MM.1S (cell line): Measurements from ENCODE around the gene PLEKHH1.

Experiments used
- DNase-seq: peaks from one replicate; pipeline ENCODE4 v3.0.0-alpha.2; 2015
- H2AFZ ChIP-seq: fragments of 300-600 bp; sonication (generic); 2 replicates; pipeline ENCODE4 v1.6.0; 2016; ENCODE audit warnings: antibody characterized with exemption, low read length
- H3F3A ChIP-seq: fragments of 300-600 bp; sonication (generic); 2 replicates; pipeline ENCODE4 v1.6.1; 2016; ENCODE audit warnings: mild to moderate bottlenecking, antibody characterized with exemption, low read length, moderate library complexity, mixed read lengths; ENCODE audit not compliant: insufficient read depth
- H3K27ac ChIP-seq: fragments of 300-600 bp; sonication (generic); 2 replicates; pipeline ENCODE4 v1.5.1; 2016; ENCODE audit warnings: mild to moderate bottlenecking, low read length
- H3K27me3 ChIP-seq: fragments of 300-600 bp; sonication (generic); replicated peaks from 2 replicates; pipeline ENCODE4 v1.6.0; 2016; ENCODE audit warnings: low read length; ENCODE audit not compliant: insufficient read depth
- H3K36me3 ChIP-seq: fragments of 300-600 bp; sonication (generic); replicated peaks from 2 replicates; pipeline ENCODE4 v1.6.1; 2016; ENCODE audit warnings: mild to moderate bottlenecking, low read length, mixed read lengths; ENCODE audit not compliant: insufficient read depth
- H3K4me1 ChIP-seq: fragments of 300-600 bp; sonication (generic); 2 replicates; pipeline ENCODE4 v1.6.1; 2016; ENCODE audit warnings: low read length, mixed read lengths
- H3K4me2 ChIP-seq: fragments of 300-600 bp; sonication (generic); 2 replicates; pipeline ENCODE4 v1.6.0; 2016; ENCODE audit warnings: low read depth, low read length
- H3K4me3 ChIP-seq: fragments of 300-600 bp; sonication (generic); 2 replicates; pipeline ENCODE4 v1.5.1; 2016; ENCODE audit warnings: low read length, mixed read lengths
- H3K79me2 ChIP-seq: fragments of 300-600 bp; sonication (generic); 2 replicates; pipeline ENCODE4 v1.6.1; 2016; ENCODE audit warnings: mixed run types, low read length, mixed read lengths
- H3K9ac ChIP-seq: fragments of 300-600 bp; sonication (generic); 2 replicates; pipeline ENCODE4 v1.6.1; 2016; ENCODE audit warnings: low read length, mixed read lengths
- H3K9me2 ChIP-seq: fragments of 300-600 bp; sonication (generic); replicated peaks from 2 replicates; pipeline ENCODE4 v1.6.1; 2016; ENCODE audit warnings: mild to moderate bottlenecking, low read length, mixed read lengths; ENCODE audit not compliant: insufficient read depth
- H3K9me3 ChIP-seq: fragments of 300-600 bp; sonication (generic); replicated peaks from 2 replicates; pipeline ENCODE4 v1.6.1; 2016; ENCODE audit warnings: mild to moderate bottlenecking, low read length, mixed read lengths; ENCODE audit not compliant: insufficient read depth
- H4K20me1 ChIP-seq: fragments of 300-600 bp; sonication (generic); 2 replicates; pipeline ENCODE4 v1.6.1; 2016; ENCODE audit warnings: mild to moderate bottlenecking, low read length, moderate library complexity, mixed read lengths; ENCODE audit not compliant: insufficient read depth
- CTCF ChIP-seq: fragments of 300-600 bp; sonication (generic); IDR thresholded peaks from 2 replicates; pipeline ENCODE4 v1.5.1; 2016; ENCODE audit warnings: antibody characterized with exemption, low read length, mixed read lengths
- EZH2 ChIP-seq: fragments of 300-600 bp; sonication (generic); optimal IDR thresholded peaks from 2 replicates; pipeline ENCODE3; 2017; ENCODE audit warnings: low read depth, mild to moderate bottlenecking, antibody characterized with exemption, low read length, mixed read lengths
- EZH2phosphoT487 ChIP-seq: fragments of 300-600 bp; sonication (generic); IDR thresholded peaks from 2 replicates; pipeline ENCODE4 v1.6.1; 2018; ENCODE audit warnings: antibody characterized with exemption, low read length

The PLEKHH1 gene

GRCh38 chr14:67497716-67498115 is 35.4 kb upstream of the PLEKHH1 start:
- Histone ChIP-seq H2AFZ (no peak overlapping the region), H4K20me1 (no peaks in the 10 kb centered on the region), H3K79me2 (no peaks in the 10 kb centered on the region), H3K9me2 (no peaks in the 10 kb centered on the region), H3K27ac (no peak overlapping the region), H3K36me3 (no peaks in the 10 kb centered on the region), H3K4me3 (no peak overlapping the region), H3K27me3 (no peaks in the 10 kb centered on the region), H3K4me1 (peaks cover 2% of the 10 kb centered on the region; the same call in 1 of the 2 replicates), H3F3A (peaks cover 5% of the 10 kb centered on the region; the same call in 1 of the 2 replicates), H3K9me3 (no peaks in the 10 kb centered on the region), H3K4me2 (no peak overlapping the region), H3K9ac (no peak overlapping the region)
- TF ChIP-seq EZH2phosphoT487 (no peak), EZH2 (no peak), CTCF (no peak)
- no peak for DNase-seq

GRCh38 chr14:67500981-67501380 is 32.1 kb upstream of the PLEKHH1 start:
- Histone ChIP-seq H2AFZ (no peak overlapping the region), H4K20me1 (no peaks in the 10 kb centered on the region), H3F3A (no peaks in the 10 kb centered on the region), H3K79me2 (no peaks in the 10 kb centered on the region), H3K4me1 (no peaks in the 10 kb centered on the region), H3K4me2 (no peak overlapping the region), H3K9me2 (no peaks in the 10 kb centered on the region), H3K27me3 (no peaks in the 10 kb centered on the region), H3K9me3 (no peaks in the 10 kb centered on the region), H3K27ac (no peak overlapping the region), H3K4me3 (no peak overlapping the region), H3K9ac (no peak overlapping the region), H3K36me3 (no peaks in the 10 kb centered on the region)
- no peak for DNase-seq
- TF ChIP-seq CTCF (no peak), EZH2phosphoT487 (no peak), EZH2 (no peak)

GRCh38 chr14:67501670-67502069 is 31.4 kb upstream of the PLEKHH1 start:
- Histone ChIP-seq H3K27ac (no peak overlapping the region), H3K9me3 (no peaks in the 10 kb centered on the region), H3K36me3 (no peaks in the 10 kb centered on the region), H3K9ac (no peak overlapping the region), H4K20me1 (no peaks in the 10 kb centered on the region), H3F3A (no peaks in the 10 kb centered on the region), H3K9me2 (no peaks in the 10 kb centered on the region), H3K4me2 (no peak overlapping the region), H3K4me1 (no peaks in the 10 kb centered on the region), H2AFZ (no peak overlapping the region), H3K27me3 (no peaks in the 10 kb centered on the region), H3K4me3 (no peak overlapping the region), H3K79me2 (no peaks in the 10 kb centered on the region)
- no peak for DNase-seq
- no peak for TF ChIP-seq EZH2
- TF ChIP-seq EZH2phosphoT487, result no peak
- TF ChIP-seq CTCF, result no peak
